ENCODE results near the gene BICDL1. TPM values are rescaled to one million over a fixed set of nuclear protein-coding genes. Genes with fewer than 3 reads are reported as not detected.

BICDL1 gene
- total and polyA plus RNA-seq, 2 of the 4 experiments (the other 2 are of a cell fraction) = not detected

GRCh38 chr12:119989361-119989730, 310 bp downstream of the BICDL1 start:
- POLR2A ChIA-PET (ENCODE audit: unreplicated experiment) = no interaction called here

More at GRCh38 chr12:119989361-119989730, 310 bp downstream of the BICDL1 start:
- Histone ChIP-seq H2AFZ (replicated peaks; ENCODE audit: low read length, poor library complexity) (peak overlapping the region; percentile 85), H3K23ac (ENCODE audit: low read depth, low read length) (no peak overlapping the region), H2BK120ac (ENCODE audit: low read depth, low read length) (no peak overlapping the region), H3K4ac (ENCODE audit: low read depth, low read length) (no peak overlapping the region), H3K14ac (replicated peaks; ENCODE audit: low read depth, low read length) (no peak overlapping the region), H3K27ac (ENCODE audit: insufficient read depth, low read length) (no peak overlapping the region), H3K9me3 (ENCODE audit: control insufficient read depth, insufficient read depth, low read length) (no peaks in the 10 kb centered on the region), H2BK20ac (ENCODE audit: low read depth, low read length) (no peak overlapping the region), H3K79me1 (ENCODE audit: low read depth in 1 of 2, low read length in 2 of 2) (no peaks in the 10 kb centered on the region), H3K18ac (ENCODE audit: low read depth, low read length) (no peak overlapping the region), H3K9ac (ENCODE audit: low read depth, low read length) (no peak overlapping the region), H3K36me3 (ENCODE audit: control insufficient read depth, insufficient read depth, low read length) (no peaks in the 10 kb centered on the region), H3K4me1 (ENCODE audit: control insufficient read depth, insufficient read depth, low read length) (peaks cover 3% of the 10 kb centered on the region; the same call in 1 of the 2 replicates), H3K56ac (ENCODE audit: extremely low read depth, insufficient read depth, low read length) (no peak overlapping the region), H2BK15ac (ENCODE audit: low read depth, low read length) (no peak overlapping the region), H4K8ac (ENCODE audit: low read depth in 2 of 2, low read length in 2 of 2) (no peak overlapping the region), H3K4me2 (ENCODE audit: low read depth, low read length) (peak overlapping the region; percentile 43), H4K20me1 (ENCODE audit: insufficient read depth, low read length) (no peaks in the 10 kb centered on the region), H4K5ac (ENCODE audit: low read depth, low read length) (no peak overlapping the region), H2AK9ac (replicated peaks; ENCODE audit: low read depth, low read length, poor library complexity) (no peak overlapping the region), H2AK5ac (ENCODE audit: low read depth, low read length) (no peak overlapping the region), H2BK5ac (ENCODE audit: low read depth, low read length, poor library complexity, severe bottlenecking) (no peak overlapping the region), H3K4me3 (ENCODE audit: insufficient read depth, low read depth, low read length) (peak overlapping the region; percentile 44), H3K9me1 (ENCODE audit: insufficient read depth, low read length) (no peaks in the 10 kb centered on the region; the same call in 1 of the 2 replicates), H3K27me3 (ENCODE audit: control insufficient read depth, insufficient read depth, low read length) (peaks cover 24% of the 10 kb centered on the region), H4K91ac (ENCODE audit: insufficient read depth, low read depth, low read length) (no peak overlapping the region)
- CTCF ChIA-PET = no interaction called here
- intact Hi-C loops (cut with micrococcal nuclease) (loop anchor here (2.0 kb wide), 1 partner anchor 97 kb away; no protein-coding TSS in a partner anchor), dilution Hi-C loops (cut with HindIII; ENCODE audit: low sequenced_read_pairs, unreplicated experiment) (no loop called here), in situ Hi-C loops (cut with MboI; ENCODE audit: low sequenced_read_pairs) (no loop called here)
- ATAC-seq (ENCODE audit: low read depth) = peak; percentile 78
- BruUV-seq (replicated peaks) = no TSS peak
- peak; percentile 23 for DNase-seq
- TF ChIP-seq ELK1 (IDR thresholded peaks at IDR 0.05; ENCODE audit: borderline replicate concordance, low read depth, low read length) = no peak
- TF ChIP-seq RAD21 (IDR thresholded peaks at IDR 0.05; ENCODE audit: low read length) = no peak
- no peak for TF ChIP-seq CHD1 (IDR thresholded peaks at IDR 0.05; ENCODE audit: low read depth, low read length)
- TF ChIP-seq CEBPB (IDR thresholded peaks at IDR 0.05; ENCODE audit: low read depth, low read length) = no peak
- no peak for TF ChIP-seq MAFK (IDR thresholded peaks at IDR 0.05; ENCODE audit: low read depth, low read length)
- no peak for TF ChIP-seq POLR2A (IDR thresholded peaks at IDR 0.05; ENCODE audit: low read depth, low read length)
- no peak for TF ChIP-seq FOS (IDR thresholded peaks at IDR 0.05; ENCODE audit: low read depth, low read length)
- no peak for TF ChIP-seq BHLHE40 (IDR thresholded peaks at IDR 0.05; ENCODE audit: low read depth, low read length)
- no peak for TF ChIP-seq USF2 (IDR thresholded peaks at IDR 0.05; ENCODE audit: low read depth, low read length)
- TF ChIP-seq MAZ (IDR thresholded peaks at IDR 0.05; ENCODE audit: borderline replicate concordance, low read depth, low read length) = no peak
- no peak for TF ChIP-seq NFE2L2 (IDR thresholded peaks at IDR 0.05; ENCODE audit: low read depth, low read length)
- no peak for TF ChIP-seq SMC3 (IDR thresholded peaks at IDR 0.05; ENCODE audit: low read depth, low read length)
- TF ChIP-seq CTCF (conservative IDR thresholded peaks at IDR 0.05; ENCODE audit: low read depth, low read length) = no peak
- TF ChIP-seq RCOR1 (IDR thresholded peaks at IDR 0.05; ENCODE audit: insufficient replicate concordance, low read length) = no peak
- TF ChIP-seq RFX5 (IDR thresholded peaks at IDR 0.05; ENCODE audit: low read depth, low read length) = no peak
- no peak for TF ChIP-seq MXI1 (IDR thresholded peaks at IDR 0.05; ENCODE audit: borderline replicate concordance, low read depth, low read length)
- 1% methylated on average over 16 of the region's 49 CpGs; no CpG with 5 or more reads in 1 of the 2 experiments for WGBS, 2 experiments (ENCODE audit: extremely low coverage in 2 of 2, insufficient read length in 1 of 2)

Measured in IMR-90 (cell line).